Upper lobe of left lung (tissue), 4 donors: Measurements from ENCODE around the gene TP53TG5.

Source experiments
- CTCF ChIP-seq, 6 experiments: fragments of 450-650 bp in 4 of 6; fragments of 200-600 bp in 2 of 6; sonication (generic) in 2 of 6; IDR thresholded peaks; one replicate each; pipeline ENCODE4 v1.5.1; 2016 to 2019; ENCODE audit warnings: antibody characterized with exemption in 6 of 6
- EP300 ChIP-seq, 4 donors: sonication (generic); formaldehyde crosslinking; IDR thresholded peaks; one replicate each; pipeline ENCODE4 v1.5.1; 2017; ENCODE audit warnings: antibody characterized with exemption in 4 of 4, control low read depth in 2 of 4
- POLR2A ChIP-seq, 4 donors: fragments of 450-650 bp; IDR thresholded peaks; one replicate each; pipeline ENCODE4 v1.5.1; 2016 to 2017; ENCODE audit warnings: antibody characterized with exemption in 4 of 4, mild to moderate bottlenecking in 2 of 4
- POLR2AphosphoS5 ChIP-seq, 2 donors: sonication (generic); formaldehyde crosslinking; IDR thresholded peaks; one replicate each; pipeline ENCODE4 v1.5.1; 2017; ENCODE audit warnings: antibody characterized with exemption in 2 of 2

DNA sequence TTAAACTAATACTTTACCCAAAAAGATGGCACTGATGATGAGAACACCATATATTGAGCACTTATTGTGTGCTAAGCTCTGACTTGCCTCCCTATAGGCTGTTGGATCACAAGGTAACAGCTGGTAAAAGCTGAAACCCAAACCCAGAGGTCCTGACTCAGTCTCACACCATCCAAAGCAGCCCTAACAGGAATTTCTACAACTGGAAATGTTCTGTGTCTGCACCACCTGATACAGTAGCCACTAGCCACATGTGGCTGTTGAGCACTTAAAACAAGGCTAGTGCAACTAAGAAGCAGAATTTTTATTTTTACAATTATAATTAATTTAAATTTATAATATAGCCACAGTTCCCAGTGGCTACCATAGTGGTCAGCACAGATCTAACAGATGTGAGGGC, 54.4 kb downstream of the TP53TG5 start:
- TF ChIP-seq CTCF (IDR thresholded peaks at IDR 0.05) (no peak), POLR2AphosphoS5 (IDR thresholded peaks at IDR 0.05) (no peak), POLR2A (IDR thresholded peaks at IDR 0.05) (no peak), EP300 (IDR thresholded peaks at IDR 0.05) (no peak)
